K562 (cell line): Measurements from ENCODE around the gene SLC12A9. TPM values are rescaled to one million over a fixed set of nuclear protein-coding genes. Genes with fewer than 3 reads are reported as not detected.
A peak's percentile ranks its signal among the peaks of the same experiment; 100 is the strongest.

Experiments
- EGR1 ChIP-seq: fragments of 450-650 bp; conservative IDR thresholded peaks from 2 replicates; pipeline ENCODE4 v1.6.1; 2017; ENCODE audit warnings: mild to moderate bottlenecking
- GATA2 ChIP-seq: sonication (generic); formaldehyde crosslinking; IDR thresholded peaks from 2 replicates; pipeline ENCODE4 v1.4.0; 2020; ENCODE audit warnings: mild to moderate bottlenecking, missing genetic modification reagents
- RNF2 ChIP-seq: sonication (generic); IDR thresholded peaks from 2 replicates; pipeline ENCODE4 v1.6.1; 2016
- SMARCA5 ChIP-seq: fragments of 450-650 bp; IDR thresholded peaks from 2 replicates; pipeline ENCODE4 v1.6.1; 2016
- polyA plus RNA-seq, 8 experiments: library from polyadenylated mRNA; depleted of rRNA in 4 of 8; stranded (reverse) in 5 of 8; unstranded in 3 of 8; fragments of >200 nt; fragmentation: Nextera tagmentation in 2 of 8; fragmentation: Illumina TruSeq in 1 of 8; extraction: Ambion mirVana in 2 of 8; extraction: Trizol in 1 of 8; gene quantifications; 2 replicates each; pipeline versions ENCODE4 v1.2.1 to v1.2.3, GENCODE V29; 2011 to 2014; ENCODE audit warnings: inconsistent platforms in 1 of 8, missing spikeins in 1 of 8
- total RNA-seq, 7 experiments: library from RNA; depleted of rRNA in 6 of 7; stranded (reverse); fragments of >200 nt in 6 of 7; fragmentation: Illumina TruSeq in 2 of 7; extraction: Trizol in 2 of 7; gene quantifications; 2 replicates each; pipeline versions ENCODE4 v1.2.1 to v1.2.3, GENCODE V29; 2011 to 2021; ENCODE audit warnings: low replicate concordance in 1 of 7
- TF ChIP-seq, protein P1 (sequence below), 2 experiments: fragments of 450-650 bp; formaldehyde crosslinking in 1 of 2; IDR thresholded peaks; 2 replicates each; pipeline versions ENCODE4 v1.4.0 to v1.6.1; 2014 to 2020; ENCODE audit warnings: mild to moderate bottlenecking in 2 of 2, borderline replicate concordance in 1 of 2, low read depth in 1 of 2
- TF ChIP-seq, protein P2 (sequence below): fragments of 200-800 bp; sonication (Bioruptor generic); IDR thresholded peaks from 2 replicates; pipeline ENCODE4 v1.6.1; 2016; ENCODE audit warnings: missing genetic modification characterization, missing compliant biosample characterization
- TF ChIP-seq, protein P3 (sequence below), 2 experiments: fragments of 250-450 bp in 1 of 2; fragments of 450-650 bp in 1 of 2; sonication (Bioruptor Pico) in 1 of 2; IDR thresholded peaks; 2 replicates each; pipeline versions ENCODE4 v1.6.1 to v1.8.0; 2016 to 2021; ENCODE audit warnings: mild to moderate bottlenecking in 2 of 2, moderate library complexity in 2 of 2, missing compliant biosample characterization in 1 of 2, missing genetic modification characterization in 1 of 2
- TF ChIP-seq, protein P4 (sequence below): fragments of 250-450 bp; sonication (Bioruptor Pico); IDR thresholded peaks from 2 replicates; pipeline ENCODE4 v1.5.0; 2020; ENCODE audit warnings: mild to moderate bottlenecking
- TF ChIP-seq, protein P5 (sequence below), 2 experiments: fragments of 450-650 bp; conservative IDR thresholded peaks; 2 replicates each; pipeline ENCODE4 v1.6.1; 2017; ENCODE audit warnings: mild to moderate bottlenecking in 2 of 2, moderate library complexity in 2 of 2

SLC12A9 gene
- total and polyA plus RNA-seq, 9 of the 15 experiments (the other 6 are each of a cell fraction or from before 2014, with no cell fraction given) = 0.06 to 20.2 (median 10.7) TPM

DNA sequence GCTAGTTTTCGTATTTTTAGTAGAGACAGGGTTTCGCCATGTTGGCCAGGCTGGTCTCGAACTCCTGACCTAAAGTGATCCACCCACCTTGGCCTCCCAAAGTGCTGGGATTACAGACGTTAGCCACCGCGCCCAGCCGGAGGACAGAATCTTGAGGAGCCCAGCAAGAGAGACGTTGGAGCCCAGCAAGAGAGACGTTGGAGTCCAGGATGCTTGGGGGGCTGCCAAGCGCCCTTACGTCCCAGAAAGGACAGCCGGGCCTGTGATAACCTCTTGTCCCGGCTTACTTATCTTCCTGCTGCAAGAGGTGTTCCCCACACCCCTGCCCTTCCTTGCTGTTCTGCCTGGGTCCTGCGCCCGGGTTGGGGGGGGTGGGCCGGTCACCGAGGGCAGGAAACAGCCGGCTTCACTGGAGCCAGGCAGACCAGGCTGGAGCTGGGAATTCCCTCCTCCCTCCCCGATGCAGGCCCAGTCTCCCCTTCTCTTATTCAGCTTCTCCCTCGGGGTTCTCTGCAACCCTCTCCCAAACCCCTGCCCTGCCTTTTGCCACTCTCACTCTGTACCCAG lies 23.3 kb upstream of the SLC12A9 start (continued):
- TF ChIP-seq, protein P1, sequence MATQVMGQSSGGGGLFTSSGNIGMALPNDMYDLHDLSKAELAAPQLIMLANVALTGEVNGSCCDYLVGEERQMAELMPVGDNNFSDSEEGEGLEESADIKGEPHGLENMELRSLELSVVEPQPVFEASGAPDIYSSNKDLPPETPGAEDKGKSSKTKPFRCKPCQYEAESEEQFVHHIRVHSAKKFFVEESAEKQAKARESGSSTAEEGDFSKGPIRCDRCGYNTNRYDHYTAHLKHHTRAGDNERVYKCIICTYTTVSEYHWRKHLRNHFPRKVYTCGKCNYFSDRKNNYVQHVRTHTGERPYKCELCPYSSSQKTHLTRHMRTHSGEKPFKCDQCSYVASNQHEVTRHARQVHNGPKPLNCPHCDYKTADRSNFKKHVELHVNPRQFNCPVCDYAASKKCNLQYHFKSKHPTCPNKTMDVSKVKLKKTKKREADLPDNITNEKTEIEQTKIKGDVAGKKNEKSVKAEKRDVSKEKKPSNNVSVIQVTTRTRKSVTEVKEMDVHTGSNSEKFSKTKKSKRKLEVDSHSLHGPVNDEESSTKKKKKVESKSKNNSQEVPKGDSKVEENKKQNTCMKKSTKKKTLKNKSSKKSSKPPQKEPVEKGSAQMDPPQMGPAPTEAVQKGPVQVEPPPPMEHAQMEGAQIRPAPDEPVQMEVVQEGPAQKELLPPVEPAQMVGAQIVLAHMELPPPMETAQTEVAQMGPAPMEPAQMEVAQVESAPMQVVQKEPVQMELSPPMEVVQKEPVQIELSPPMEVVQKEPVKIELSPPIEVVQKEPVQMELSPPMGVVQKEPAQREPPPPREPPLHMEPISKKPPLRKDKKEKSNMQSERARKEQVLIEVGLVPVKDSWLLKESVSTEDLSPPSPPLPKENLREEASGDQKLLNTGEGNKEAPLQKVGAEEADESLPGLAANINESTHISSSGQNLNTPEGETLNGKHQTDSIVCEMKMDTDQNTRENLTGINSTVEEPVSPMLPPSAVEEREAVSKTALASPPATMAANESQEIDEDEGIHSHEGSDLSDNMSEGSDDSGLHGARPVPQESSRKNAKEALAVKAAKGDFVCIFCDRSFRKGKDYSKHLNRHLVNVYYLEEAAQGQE (IDR thresholded peaks at IDR 0.05; ENCODE audit: borderline replicate concordance) = peak; percentile 96
- TF ChIP-seq, protein P1 (CRISPR knock-in tag; IDR thresholded peaks at IDR 0.05; ENCODE audit: low read depth) = no peak
- TF ChIP-seq, protein P2, sequence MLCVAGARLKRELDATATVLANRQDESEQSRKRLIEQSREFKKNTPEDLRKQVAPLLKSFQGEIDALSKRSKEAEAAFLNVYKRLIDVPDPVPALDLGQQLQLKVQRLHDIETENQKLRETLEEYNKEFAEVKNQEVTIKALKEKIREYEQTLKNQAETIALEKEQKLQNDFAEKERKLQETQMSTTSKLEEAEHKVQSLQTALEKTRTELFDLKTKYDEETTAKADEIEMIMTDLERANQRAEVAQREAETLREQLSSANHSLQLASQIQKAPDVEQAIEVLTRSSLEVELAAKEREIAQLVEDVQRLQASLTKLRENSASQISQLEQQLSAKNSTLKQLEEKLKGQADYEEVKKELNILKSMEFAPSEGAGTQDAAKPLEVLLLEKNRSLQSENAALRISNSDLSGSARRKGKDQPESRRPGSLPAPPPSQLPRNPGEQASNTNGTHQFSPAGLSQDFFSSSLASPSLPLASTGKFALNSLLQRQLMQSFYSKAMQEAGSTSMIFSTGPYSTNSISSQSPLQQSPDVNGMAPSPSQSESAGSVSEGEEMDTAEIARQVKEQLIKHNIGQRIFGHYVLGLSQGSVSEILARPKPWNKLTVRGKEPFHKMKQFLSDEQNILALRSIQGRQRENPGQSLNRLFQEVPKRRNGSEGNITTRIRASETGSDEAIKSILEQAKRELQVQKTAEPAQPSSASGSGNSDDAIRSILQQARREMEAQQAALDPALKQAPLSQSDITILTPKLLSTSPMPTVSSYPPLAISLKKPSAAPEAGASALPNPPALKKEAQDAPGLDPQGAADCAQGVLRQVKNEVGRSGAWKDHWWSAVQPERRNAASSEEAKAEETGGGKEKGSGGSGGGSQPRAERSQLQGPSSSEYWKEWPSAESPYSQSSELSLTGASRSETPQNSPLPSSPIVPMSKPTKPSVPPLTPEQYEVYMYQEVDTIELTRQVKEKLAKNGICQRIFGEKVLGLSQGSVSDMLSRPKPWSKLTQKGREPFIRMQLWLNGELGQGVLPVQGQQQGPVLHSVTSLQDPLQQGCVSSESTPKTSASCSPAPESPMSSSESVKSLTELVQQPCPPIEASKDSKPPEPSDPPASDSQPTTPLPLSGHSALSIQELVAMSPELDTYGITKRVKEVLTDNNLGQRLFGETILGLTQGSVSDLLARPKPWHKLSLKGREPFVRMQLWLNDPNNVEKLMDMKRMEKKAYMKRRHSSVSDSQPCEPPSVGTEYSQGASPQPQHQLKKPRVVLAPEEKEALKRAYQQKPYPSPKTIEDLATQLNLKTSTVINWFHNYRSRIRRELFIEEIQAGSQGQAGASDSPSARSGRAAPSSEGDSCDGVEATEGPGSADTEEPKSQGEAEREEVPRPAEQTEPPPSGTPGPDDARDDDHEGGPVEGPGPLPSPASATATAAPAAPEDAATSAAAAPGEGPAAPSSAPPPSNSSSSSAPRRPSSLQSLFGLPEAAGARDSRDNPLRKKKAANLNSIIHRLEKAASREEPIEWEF (CRISPR knock-in tag) = no peak
- TF ChIP-seq, protein P3, sequence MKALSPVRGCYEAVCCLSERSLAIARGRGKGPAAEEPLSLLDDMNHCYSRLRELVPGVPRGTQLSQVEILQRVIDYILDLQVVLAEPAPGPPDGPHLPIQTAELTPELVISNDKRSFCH (CRISPR knock-in tag; IDR thresholded peaks at IDR 0.05) = no peak
- TF ChIP-seq, protein P3 (tag; IDR thresholded peaks at IDR 0.05) = peak; percentile 51; the same call in 1 of the 2 replicates
- peak; percentile 76; the same call in 1 of the 2 replicates for TF ChIP-seq RNF2
- TF ChIP-seq, protein P4, sequence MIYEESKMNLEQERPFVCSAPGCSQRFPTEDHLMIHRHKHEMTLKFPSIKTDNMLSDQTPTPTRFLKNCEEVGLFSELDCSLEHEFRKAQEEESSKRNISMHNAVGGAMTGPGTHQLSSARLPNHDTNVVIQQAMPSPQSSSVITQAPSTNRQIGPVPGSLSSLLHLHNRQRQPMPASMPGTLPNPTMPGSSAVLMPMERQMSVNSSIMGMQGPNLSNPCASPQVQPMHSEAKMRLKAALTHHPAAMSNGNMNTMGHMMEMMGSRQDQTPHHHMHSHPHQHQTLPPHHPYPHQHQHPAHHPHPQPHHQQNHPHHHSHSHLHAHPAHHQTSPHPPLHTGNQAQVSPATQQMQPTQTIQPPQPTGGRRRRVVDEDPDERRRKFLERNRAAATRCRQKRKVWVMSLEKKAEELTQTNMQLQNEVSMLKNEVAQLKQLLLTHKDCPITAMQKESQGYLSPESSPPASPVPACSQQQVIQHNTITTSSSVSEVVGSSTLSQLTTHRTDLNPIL (CRISPR knock-in tag) = no peak
- peak; percentile 91 for TF ChIP-seq GATA2 (CRISPR knock-in tag)
- TF ChIP-seq SMARCA5 = peak; percentile 26; the same call in 1 of the 2 replicates
- TF ChIP-seq, protein P5, sequence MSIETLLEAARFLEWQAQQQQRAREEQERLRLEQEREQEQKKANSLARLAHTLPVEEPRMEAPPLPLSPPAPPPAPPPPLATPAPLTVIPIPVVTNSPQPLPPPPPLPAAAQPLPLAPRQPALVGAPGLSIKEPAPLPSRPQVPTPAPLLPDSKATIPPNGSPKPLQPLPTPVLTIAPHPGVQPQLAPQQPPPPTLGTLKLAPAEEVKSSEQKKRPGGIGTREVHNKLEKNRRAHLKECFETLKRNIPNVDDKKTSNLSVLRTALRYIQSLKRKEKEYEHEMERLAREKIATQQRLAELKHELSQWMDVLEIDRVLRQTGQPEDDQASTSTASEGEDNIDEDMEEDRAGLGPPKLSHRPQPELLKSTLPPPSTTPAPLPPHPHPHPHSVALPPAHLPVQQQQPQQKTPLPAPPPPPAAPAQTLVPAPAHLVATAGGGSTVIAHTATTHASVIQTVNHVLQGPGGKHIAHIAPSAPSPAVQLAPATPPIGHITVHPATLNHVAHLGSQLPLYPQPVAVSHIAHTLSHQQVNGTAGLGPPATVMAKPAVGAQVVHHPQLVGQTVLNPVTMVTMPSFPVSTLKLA (conservative IDR thresholded peaks at IDR 0.05) = peak in 1 of 2 experiments; percentile 58; a peak in 3 of 4 replicates
- peak; percentile 59 for TF ChIP-seq EGR1
